ENCODE results near the gene NBEAL1. TPM values are rescaled to one million over a fixed set of nuclear protein-coding genes. Genes with fewer than 3 reads are reported as not detected.
"Not testable (repeated sequence)": the region's sequence is repeated elsewhere in the genome, so short reads cannot be mapped to it uniquely, and the experiment has no call there.

The NBEAL1 gene
- total RNA-seq, 2 experiments from 2014 or later, result 8.3 to 11.2 TPM

GRCh38 chr2:203175371-203175770, 160.7 kb downstream of the NBEAL1 start:
- no peak for DNase-seq
- H3K27ac ChIP-seq (ENCODE audit: low read depth in 1 of 2, low read length in 2 of 2), result no peak overlapping the region
- H3K4me1 ChIP-seq (ENCODE audit: insufficient read depth, low read length), result no peaks in the 10 kb centered on the region
- Mint-ChIP-seq H3K4me1 (ENCODE audit: low read depth) (no peaks in the 10 kb centered on the region), H3K9me3 (no peaks in the 10 kb centered on the region), H3K27me3 (no peaks in the 10 kb centered on the region), H3K36me3 (ENCODE audit: low read depth) (peaks cover 32% of the 10 kb centered on the region), H3K4me3 (no peak overlapping the region), H3K27ac (no peak overlapping the region)
- peaks cover 5% of the 10 kb centered on the region for H3K36me3 ChIP-seq (ENCODE audit: insufficient read depth, low read length)
- CTCF ChIA-PET, result interaction anchor here (1.1 kb wide), 1 partner anchor 8 kb away, joined by 4 read pairs; no protein-coding TSS in a partner anchor
- H3K27me3 ChIP-seq (ENCODE audit: control insufficient read depth in 1 of 2, insufficient read depth in 2 of 2, low read length in 2 of 2), result no peaks in the 10 kb centered on the region
- no peak for TF ChIP-seq CTCF (IDR thresholded peaks at IDR 0.05)
- POLR2A ChIA-PET, result no interaction called here
- H3K9me3 ChIP-seq (ENCODE audit: control insufficient read depth in 1 of 2, insufficient read depth in 1 of 2, low read length in 2 of 2), result no peaks in the 10 kb centered on the region
- intact Hi-C loops (cut with DNase I, micrococcal nuclease), result no loop called here
- no peak for ATAC-seq (ENCODE audit: poor library complexity)
- no peak overlapping the region for H3K4me3 ChIP-seq (ENCODE audit: low read length)

- H3K4me3 Mint-ChIP-seq, result no peak overlapping the region
- no peak overlapping the region for H3K27ac Mint-ChIP-seq
- Histone ChIP-seq H3K27ac (ENCODE audit: low read depth in 1 of 2, low read length in 2 of 2) (no peak overlapping the region), H3K9me3 (ENCODE audit: control insufficient read depth in 1 of 2, insufficient read depth in 1 of 2, low read length in 2 of 2) (no peaks in the 10 kb centered on the region), H3K36me3 (ENCODE audit: insufficient read depth, low read length) (peaks cover 5% of the 10 kb centered on the region), H3K4me1 (ENCODE audit: insufficient read depth, low read length) (no peaks in the 10 kb centered on the region), H3K27me3 (ENCODE audit: control insufficient read depth in 1 of 2, insufficient read depth in 2 of 2, low read length in 2 of 2) (no peaks in the 10 kb centered on the region), H3K4me3 (ENCODE audit: low read length) (no peak overlapping the region)
- ChIA-PET POLR2A (no interaction called here), CTCF (no interaction called here)
- ATAC-seq (ENCODE audit: poor library complexity), result no peak
- peaks cover 35% of the 10 kb centered on the region for H3K36me3 Mint-ChIP-seq (ENCODE audit: low read depth)
- no peaks in the 10 kb centered on the region for H3K9me3 Mint-ChIP-seq
- no peaks in the 10 kb centered on the region for H3K4me1 Mint-ChIP-seq (ENCODE audit: low read depth)
- H3K27me3 Mint-ChIP-seq, result no peaks in the 10 kb centered on the region
- peak in 2 of 14 experiments; percentile 8 to 22 for DNase-seq
- TF ChIP-seq CTCF (IDR thresholded peaks at IDR 0.05), result no peak
- intact Hi-C loops (cut with DNase I, micrococcal nuclease), result no loop called here
These were observed 162.7 kb downstream of the NBEAL1 start for GRCh38 chr2:203177361-203177760.

GRCh38 chr2:203185864-203186263, 171.2 kb downstream of the NBEAL1 start:
- peaks cover 35% of the 10 kb centered on the region for H3K36me3 Mint-ChIP-seq (ENCODE audit: low read depth)
- no peak overlapping the region for H3K4me3 Mint-ChIP-seq
- DNase-seq (no peak), ATAC-seq (ENCODE audit: poor library complexity) (no peak)
- H3K9me3 Mint-ChIP-seq, result no peaks in the 10 kb centered on the region
- H3K27me3 ChIP-seq (ENCODE audit: control insufficient read depth in 1 of 2, insufficient read depth in 2 of 2, low read length in 2 of 2), result no peaks in the 10 kb centered on the region
- H3K4me3 ChIP-seq (ENCODE audit: low read length), result no peak overlapping the region
- no peak for TF ChIP-seq CTCF (IDR thresholded peaks at IDR 0.05)
- H3K9me3 ChIP-seq (ENCODE audit: control insufficient read depth in 1 of 2, insufficient read depth in 1 of 2, low read length in 2 of 2), result no peaks in the 10 kb centered on the region
- no peaks in the 10 kb centered on the region for H3K27me3 Mint-ChIP-seq
- H3K27ac Mint-ChIP-seq, result no peak overlapping the region
- intact Hi-C loops (cut with DNase I, micrococcal nuclease), result no loop called here
- no peak overlapping the region for H3K27ac ChIP-seq (ENCODE audit: low read depth in 1 of 2, low read length in 2 of 2)
- no peaks in the 10 kb centered on the region for H3K4me1 ChIP-seq (ENCODE audit: insufficient read depth, low read length)
- POLR2A ChIA-PET, result no interaction called here
- peaks cover 6% of the 10 kb centered on the region for H3K36me3 ChIP-seq (ENCODE audit: insufficient read depth, low read length)
- CTCF ChIA-PET, result no interaction called here
- H3K4me1 Mint-ChIP-seq (ENCODE audit: low read depth), result no peaks in the 10 kb centered on the region

- H3K9me3 Mint-ChIP-seq; H3K4me3 ChIP-seq (ENCODE audit: low read length); H3K27me3 Mint-ChIP-seq; H3K4me1 ChIP-seq (ENCODE audit: insufficient read depth, low read length); CTCF ChIA-PET; H3K36me3 ChIP-seq (ENCODE audit: insufficient read depth, low read length); H3K4me3 Mint-ChIP-seq; intact Hi-C loops (cut with DNase I, micrococcal nuclease); H3K27ac ChIP-seq (ENCODE audit: low read depth in 1 of 2, low read length in 2 of 2); H3K4me1 Mint-ChIP-seq (ENCODE audit: low read depth); ATAC-seq (ENCODE audit: poor library complexity); H3K27ac Mint-ChIP-seq; DNase-seq; POLR2A ChIA-PET; H3K27me3 ChIP-seq (ENCODE audit: control insufficient read depth in 1 of 2, insufficient read depth in 2 of 2, low read length in 2 of 2); H3K9me3 ChIP-seq (ENCODE audit: control insufficient read depth in 1 of 2, insufficient read depth in 1 of 2, low read length in 2 of 2): not testable (repeated sequence)
- peaks cover 34% of the 10 kb centered on the region for H3K36me3 Mint-ChIP-seq (ENCODE audit: low read depth)
These were observed 175.9 kb downstream of the NBEAL1 start for GRCh38 chr2:203190547-203190946.

- H3K9me3 Mint-ChIP-seq; H3K4me3 Mint-ChIP-seq; H3K4me1 ChIP-seq (ENCODE audit: insufficient read depth, low read length); H3K36me3 ChIP-seq (ENCODE audit: insufficient read depth, low read length); H3K9me3 ChIP-seq (ENCODE audit: control insufficient read depth in 1 of 2, insufficient read depth in 1 of 2, low read length in 2 of 2); H3K27ac ChIP-seq (ENCODE audit: low read depth in 1 of 2, low read length in 2 of 2); H3K27me3 ChIP-seq (ENCODE audit: control insufficient read depth in 1 of 2, insufficient read depth in 2 of 2, low read length in 2 of 2); ATAC-seq (ENCODE audit: poor library complexity); H3K4me1 Mint-ChIP-seq (ENCODE audit: low read depth); H3K27me3 Mint-ChIP-seq; H3K4me3 ChIP-seq (ENCODE audit: low read length); DNase-seq; intact Hi-C loops (cut with DNase I, micrococcal nuclease); H3K27ac Mint-ChIP-seq; POLR2A ChIA-PET; CTCF ChIA-PET: not testable (repeated sequence)
- peaks cover 31% of the 10 kb centered on the region for H3K36me3 Mint-ChIP-seq (ENCODE audit: low read depth)
These were observed 176.4 kb downstream of the NBEAL1 start for GRCh38 chr2:203191026-203191425.
